ENCODE measurements around the gene IGF2BP3. TPM values are rescaled to one million over a fixed set of nuclear protein-coding genes. Genes with fewer than 3 reads are reported as not detected.

Gene IGF2BP3
- total RNA-seq, 2 experiments from 2014 or later: 41.1 to 94.3 TPM

- no peak for TF ChIP-seq EZH2phosphoT487 (IDR thresholded peaks at IDR 0.05; ENCODE audit: borderline replicate concordance, low read depth, low read length)
- TF ChIP-seq CTCF (conservative IDR thresholded peaks at IDR 0.05; ENCODE audit: low read length): no peak
- peaks cover 7% of the 10 kb centered on the region; the same call in 1 of the 2 replicates for H3K36me3 ChIP-seq (ENCODE audit: insufficient read depth, low read length)
- no peak overlapping the region for H3K27ac ChIP-seq (ENCODE audit: low read depth, low read length, poor library complexity, severe bottlenecking)
- intact Hi-C loops (cut with micrococcal nuclease; ENCODE audit: unreplicated experiment): no loop called here
- no peak for DNase-seq (ENCODE audit: low spot score)
- ChIA-PET POLR2A (no interaction called here), CTCF (ENCODE audit: unreplicated experiment) (no interaction called here)
- no peak overlapping the region for H2AFZ ChIP-seq (ENCODE audit: low read length)
- H3K4me1 ChIP-seq (ENCODE audit: insufficient read depth, low read length, poor library complexity, severe bottlenecking): peaks cover 14% of the 10 kb centered on the region
- no peaks in the 10 kb centered on the region for H4K20me1 ChIP-seq (ENCODE audit: insufficient read depth, low read length)
- H3K4me3 ChIP-seq (ENCODE audit: low read depth, low read length, poor library complexity, severe bottlenecking): no peak overlapping the region
- H3K79me2 ChIP-seq (ENCODE audit: insufficient read depth, low read depth, low read length): peaks cover 19% of the 10 kb centered on the region; the same call in 1 of the 2 replicates
- no peaks in the 10 kb centered on the region for H3K9me2 ChIP-seq (ENCODE audit: insufficient read depth, low read length)
- BruUV-seq (replicated peaks): no TSS peak
- no peaks in the 10 kb centered on the region for H3K9me3 ChIP-seq (ENCODE audit: low read length)
- no peak overlapping the region for H3K4me2 ChIP-seq (ENCODE audit: low read length)
These were observed 47.9 kb downstream of the IGF2BP3 start for GRCh38 chr7:23422384-23422783.

- Histone ChIP-seq H3K4me3 (ENCODE audit: low read depth, low read length, poor library complexity, severe bottlenecking) (no peak overlapping the region), H3K9me3 (ENCODE audit: low read length) (no peaks in the 10 kb centered on the region), H4K20me1 (ENCODE audit: insufficient read depth, low read length) (no peaks in the 10 kb centered on the region), H3K9me2 (ENCODE audit: insufficient read depth, low read length) (no peaks in the 10 kb centered on the region), H3K4me2 (ENCODE audit: low read length) (no peak overlapping the region), H3K36me3 (ENCODE audit: insufficient read depth, low read length) (peaks cover 18% of the 10 kb centered on the region), H3K4me1 (ENCODE audit: insufficient read depth, low read length, poor library complexity, severe bottlenecking) (peaks cover 14% of the 10 kb centered on the region), H3K79me2 (ENCODE audit: insufficient read depth, low read depth, low read length) (peaks cover 19% of the 10 kb centered on the region; the same call in 1 of the 2 replicates), H3K27ac (ENCODE audit: low read depth, low read length, poor library complexity, severe bottlenecking) (no peak overlapping the region), H2AFZ (ENCODE audit: low read length) (no peak overlapping the region)
- no peak for DNase-seq (ENCODE audit: low spot score)
- POLR2A ChIA-PET: interaction anchor here (0.6 to 2.5 kb wide), 7 partner anchors 9 to 57 kb away, joined by 3 to 8 read pairs (median 5); no protein-coding TSS in a partner anchor
- BruUV-seq (replicated peaks): no TSS peak
- CTCF ChIA-PET (ENCODE audit: unreplicated experiment): interaction anchor here (1.0 kb wide), 1 partner anchor 10 kb away, joined by 4 read pairs; no protein-coding TSS in a partner anchor
- intact Hi-C loops (cut with micrococcal nuclease; ENCODE audit: unreplicated experiment): no loop called here
- TF ChIP-seq CTCF (conservative IDR thresholded peaks at IDR 0.05; ENCODE audit: low read length) (no peak), EZH2phosphoT487 (IDR thresholded peaks at IDR 0.05; ENCODE audit: borderline replicate concordance, low read depth, low read length) (no peak)
These were observed 50.4 kb downstream of the IGF2BP3 start for GRCh38 chr7:23419845-23420244.

GRCh38 chr7:23419160-23419559 lies 51.1 kb downstream of the IGF2BP3 start:
- DNase-seq (ENCODE audit: low spot score): no peak
- intact Hi-C loops (cut with micrococcal nuclease; ENCODE audit: unreplicated experiment): no loop called here
- CTCF ChIA-PET (ENCODE audit: unreplicated experiment): no interaction called here
- POLR2A ChIA-PET: interaction anchor here (1.0 kb wide), 1 partner anchor 8 kb away, joined by 3 read pairs; no protein-coding TSS in a partner anchor
- Histone ChIP-seq H3K79me2 (ENCODE audit: insufficient read depth, low read depth, low read length) (peaks cover 19% of the 10 kb centered on the region; the same call in 1 of the 2 replicates), H3K4me1 (ENCODE audit: insufficient read depth, low read length, poor library complexity, severe bottlenecking) (peaks cover 14% of the 10 kb centered on the region), H3K27ac (ENCODE audit: low read depth, low read length, poor library complexity, severe bottlenecking) (no peak overlapping the region), H3K4me3 (ENCODE audit: low read depth, low read length, poor library complexity, severe bottlenecking) (no peak overlapping the region), H3K4me2 (ENCODE audit: low read length) (no peak overlapping the region), H3K36me3 (ENCODE audit: insufficient read depth, low read length) (peaks cover 25% of the 10 kb centered on the region), H4K20me1 (ENCODE audit: insufficient read depth, low read length) (no peaks in the 10 kb centered on the region), H2AFZ (ENCODE audit: low read length) (no peak overlapping the region), H3K9me3 (ENCODE audit: low read length) (no peaks in the 10 kb centered on the region), H3K9me2 (ENCODE audit: insufficient read depth, low read length) (no peaks in the 10 kb centered on the region)
- TF ChIP-seq CTCF (conservative IDR thresholded peaks at IDR 0.05; ENCODE audit: low read length) (no peak), EZH2phosphoT487 (IDR thresholded peaks at IDR 0.05; ENCODE audit: borderline replicate concordance, low read depth, low read length) (no peak)
- BruUV-seq (replicated peaks): no TSS peak
